Measurements from ENCODE around the gene KCNJ5.

- no peak for TF ChIP-seq CTCF (IDR thresholded peaks at IDR 0.05; ENCODE audit: low read length)
- no peak for TF ChIP-seq EZH2 (IDR thresholded peaks at IDR 0.05; ENCODE audit: borderline replicate concordance, low read length)
Measured at GRCh38 chr11:128843198-128843785, 47.9 kb upstream of the KCNJ5 start.
